Trophoblast cell (in vitro differentiated cells and primary cell): ENCODE measurements around the gene REC8.

Experiments used
- DNase-seq, 2 donors: peaks; one replicate each; pipeline ENCODE4 v3.0.0-alpha.2; 2016
- H2AFZ ChIP-seq: 2 replicates; pipeline ENCODE4 v1.6.1; 2013; ENCODE audit warnings: low read length, moderate library complexity, mild to moderate bottlenecking; ENCODE audit not compliant: insufficient read depth, poor library complexity
- H2AK5ac ChIP-seq: 2 replicates; pipeline ENCODE4 v1.6.1; 2013; ENCODE audit warnings: mild to moderate bottlenecking, low read length
- H2BK120ac ChIP-seq: 2 replicates; pipeline ENCODE4 v1.6.1; 2013; ENCODE audit warnings: low read length, mild to moderate bottlenecking, moderate library complexity; ENCODE audit not compliant: insufficient read depth, poor library complexity
- H2BK12ac ChIP-seq: 2 replicates; pipeline ENCODE4 v1.6.1; 2013; ENCODE audit warnings: mild to moderate bottlenecking, low read length, moderate library complexity
- H2BK5ac ChIP-seq: 2 replicates; pipeline ENCODE4 v1.6.1; 2013; ENCODE audit warnings: low read length, low read depth, moderate library complexity, mild to moderate bottlenecking; ENCODE audit not compliant: poor library complexity
- H3K14ac ChIP-seq: 2 replicates; pipeline ENCODE4 v1.6.1; 2013; ENCODE audit warnings: mild to moderate bottlenecking, low read length
- H3K18ac ChIP-seq: 2 replicates; pipeline ENCODE4 v1.6.1; 2013; ENCODE audit warnings: mild to moderate bottlenecking, low read length
- H3K23ac ChIP-seq: 2 replicates; pipeline ENCODE4 v1.6.1; 2013; ENCODE audit warnings: low read length
- H3K27ac ChIP-seq: 2 replicates; pipeline ENCODE4 v1.5.1; 2013; ENCODE audit warnings: low read depth, mild to moderate bottlenecking, inconsistent platforms, low read length, moderate library complexity
- H3K27me3 ChIP-seq: 2 replicates; pipeline ENCODE4 v1.6.1; 2013; ENCODE audit warnings: inconsistent platforms, mild to moderate bottlenecking, low read length, moderate library complexity; ENCODE audit not compliant: insufficient read depth
- H3K36me3 ChIP-seq, 2 experiments: 1 replicate in 1 of 2; 2 replicates in 1 of 2; pipeline ENCODE4 v1.6.1; 2013; ENCODE audit warnings: low read length in 2 of 2, mild to moderate bottlenecking in 2 of 2, moderate library complexity in 1 of 2; ENCODE audit not compliant: insufficient read depth in 2 of 2, control insufficient read depth in 1 of 2
- H3K4ac ChIP-seq: 2 replicates; pipeline ENCODE4 v1.6.1; 2013; ENCODE audit warnings: low read depth, mild to moderate bottlenecking, low read length, moderate library complexity
- H3K4me1 ChIP-seq, 2 experiments: 1 replicate in 1 of 2; 2 replicates in 1 of 2; pipeline ENCODE4 v1.6.1; 2013; ENCODE audit warnings: low read length in 2 of 2, mild to moderate bottlenecking in 2 of 2, moderate library complexity in 1 of 2; ENCODE audit not compliant: insufficient read depth in 2 of 2, control insufficient read depth in 1 of 2
- H3K4me2 ChIP-seq: 2 replicates; pipeline ENCODE4 v1.6.1; 2013; ENCODE audit warnings: inconsistent platforms, mild to moderate bottlenecking, low read length, moderate library complexity
- H3K4me3 ChIP-seq: 2 replicates; pipeline ENCODE4 v1.5.1; 2013; ENCODE audit warnings: mild to moderate bottlenecking, low read depth, low read length, inconsistent platforms
- H3K79me1 ChIP-seq: one replicate; pipeline ENCODE4 v1.6.1; 2013; ENCODE audit warnings: low read length
- H3K79me2 ChIP-seq: 2 replicates; pipeline ENCODE4 v1.6.1; 2013; ENCODE audit warnings: low read length, mild to moderate bottlenecking; ENCODE audit not compliant: control insufficient read depth, insufficient read depth, poor library complexity
- H3K9ac ChIP-seq: 2 replicates; pipeline ENCODE4 v1.6.1; 2013; ENCODE audit warnings: mild to moderate bottlenecking, low read length
- H3K9me3 ChIP-seq: 2 replicates; pipeline ENCODE4 v1.6.1; 2013; ENCODE audit warnings: low read depth, mild to moderate bottlenecking, control low read depth, inconsistent platforms, low read length; ENCODE audit not compliant: insufficient read depth
- H4K12ac ChIP-seq: 2 replicates; pipeline ENCODE4 v1.6.1; 2013; ENCODE audit warnings: low read depth, mild to moderate bottlenecking, low read length, moderate library complexity
- H4K8ac ChIP-seq: 2 replicates; pipeline ENCODE4 v1.6.1; 2013; ENCODE audit warnings: low read depth, mild to moderate bottlenecking, low read length, moderate library complexity
- H4K91ac ChIP-seq: one replicate; pipeline ENCODE4 v1.6.1; 2013; ENCODE audit warnings: low read depth, mild to moderate bottlenecking, low read length, moderate library complexity
- WGBS: extraction: QIAGEN DNeasy Blood & Tissue Kit; methylation state at CpG from one replicate; pipeline ENCODE4 v1.1.7; 2013; ENCODE audit warnings: missing lambda C conversion rate; ENCODE audit not compliant: insufficient read length, insufficient coverage; ENCODE audit errors: extremely low coverage; 5-methylcytosine and 5-hydroxymethylcytosine counted together

REC8 gene

GRCh38 chr14:24136684-24137528, 35.0 kb upstream of the REC8 start:
- H3K27me3 ChIP-seq, result no peaks in the 10 kb centered on the region
- H2BK5ac ChIP-seq, result no peak overlapping the region
- H2BK12ac ChIP-seq, result no peak overlapping the region
- H3K27ac ChIP-seq, result no peak overlapping the region
- no peak overlapping the region for H3K4ac ChIP-seq
- peak overlapping the region; percentile 54 for H3K18ac ChIP-seq
- no peak overlapping the region for H4K12ac ChIP-seq
- peaks cover 6 to 10% of the 10 kb centered on the region in 2 experiments for H3K4me1 ChIP-seq
- H4K8ac ChIP-seq, result no peak overlapping the region
- H2AK5ac ChIP-seq, result peak overlapping the region; percentile 20
- H3K23ac ChIP-seq, result no peak overlapping the region
- H3K9ac ChIP-seq, result no peak overlapping the region
- peaks cover 19% of the 10 kb centered on the region in 2 experiments for H3K36me3 ChIP-seq
- peak overlapping the region; percentile 78 for H3K4me2 ChIP-seq
- H3K9me3 ChIP-seq, result peaks cover 1% of the 10 kb centered on the region
- DNase-seq, result no peak
- no peak overlapping the region for H3K4me3 ChIP-seq
- H3K14ac ChIP-seq, result peak overlapping the region; percentile 46
- H2AFZ ChIP-seq, result no peak overlapping the region
- no CpG with 5 or more reads among the region's 13 CpGs for WGBS
- H2BK120ac ChIP-seq, result no peak overlapping the region
- H3K79me1 ChIP-seq, result peaks cover 13% of the 10 kb centered on the region
- H3K79me2 ChIP-seq, result peaks cover 8% of the 10 kb centered on the region
- peak overlapping the region; percentile 67 for H4K91ac ChIP-seq

DNA sequence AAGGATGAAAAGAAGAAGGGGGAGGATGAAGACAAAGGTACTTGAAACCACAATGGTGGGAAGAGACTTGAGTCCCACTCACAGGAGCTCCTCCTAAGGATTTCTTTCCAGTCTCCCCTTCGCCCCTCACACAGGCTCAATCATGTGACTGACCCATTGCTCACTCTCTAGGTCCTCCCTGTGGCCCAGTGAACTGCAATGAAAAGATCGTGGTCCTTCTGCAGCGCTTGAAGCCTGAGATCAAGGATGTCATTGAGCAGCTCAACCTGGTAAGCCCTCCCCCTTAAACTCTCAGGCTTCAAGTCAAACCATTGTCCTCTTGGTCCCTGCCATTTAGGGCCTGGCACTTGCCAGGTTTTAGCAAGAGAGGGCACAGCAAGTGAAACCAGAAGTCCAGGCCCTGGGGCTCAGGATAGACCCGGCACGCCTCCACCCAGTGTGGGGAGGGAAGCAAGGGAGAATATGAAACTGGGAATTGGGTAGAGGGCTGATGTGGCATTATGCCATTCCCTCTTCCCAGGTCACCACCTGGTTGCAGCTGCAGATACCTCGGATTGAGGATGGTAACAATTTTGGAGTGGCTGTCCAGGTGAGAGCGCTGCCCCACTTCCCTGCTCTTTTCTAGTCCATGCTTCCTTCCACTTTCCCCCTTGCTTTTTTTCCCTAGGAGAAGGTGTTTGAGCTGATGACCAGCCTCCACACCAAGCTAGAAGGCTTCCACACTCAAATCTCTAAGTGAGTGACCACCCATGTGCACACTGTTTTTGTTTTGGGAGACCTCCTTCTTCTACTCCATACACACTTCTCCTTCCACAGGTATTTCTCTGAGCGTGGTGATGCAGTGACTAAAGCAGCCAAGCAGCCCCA, 34.1 kb upstream of the REC8 start:
- no peak overlapping the region for H3K4me2 ChIP-seq

GRCh38 chr14:24138396-24139271, 33.2 kb upstream of the REC8 start:
- Histone ChIP-seq H3K27ac (no peak overlapping the region), H3K4me2 (no peak overlapping the region), H2BK120ac (no peak overlapping the region), H3K4ac (no peak overlapping the region), H2BK5ac (no peak overlapping the region), H3K9ac (no peak overlapping the region), H4K12ac (no peak overlapping the region), H2AK5ac (no peak overlapping the region), H4K91ac (no peak overlapping the region), H3K79me1 (peaks cover 13% of the 10 kb centered on the region), H3K18ac (no peak overlapping the region), H2BK12ac (no peak overlapping the region), H2AFZ (no peak overlapping the region), H3K79me2 (peaks cover 8% of the 10 kb centered on the region), H3K4me1 (peaks cover 6 to 10% of the 10 kb centered on the region in 2 experiments), H3K14ac (no peak overlapping the region), H3K23ac (no peak overlapping the region), H3K4me3 (no peak overlapping the region), H3K36me3 (peaks cover 19% of the 10 kb centered on the region in 2 experiments), H3K27me3 (no peaks in the 10 kb centered on the region), H4K8ac (no peak overlapping the region), H3K9me3 (peaks cover 1% of the 10 kb centered on the region)
- no CpG with 5 or more reads among the region's 13 CpGs for WGBS
- DNase-seq, result no peak

More for the DNA sequence above, 34.1 kb upstream of the REC8 start:
- Histone ChIP-seq H3K27ac (no peak overlapping the region), H3K4me1 (peaks cover 6 to 10% of the 10 kb centered on the region in 2 experiments), H3K9ac (no peak overlapping the region), H4K91ac (no peak overlapping the region), H4K8ac (no peak overlapping the region), H2BK5ac (no peak overlapping the region), H3K4ac (no peak overlapping the region), H3K9me3 (peaks cover 1% of the 10 kb centered on the region), H3K79me2 (peaks cover 8% of the 10 kb centered on the region), H3K36me3 (peaks cover 19% of the 10 kb centered on the region in 2 experiments), H3K27me3 (no peaks in the 10 kb centered on the region), H4K12ac (no peak overlapping the region), H3K79me1 (peaks cover 13% of the 10 kb centered on the region), H2BK120ac (no peak overlapping the region), H3K14ac (no peak overlapping the region), H2AK5ac (no peak overlapping the region), H3K4me3 (no peak overlapping the region), H2AFZ (no peak overlapping the region), H3K18ac (no peak overlapping the region), H3K23ac (no peak overlapping the region), H2BK12ac (no peak overlapping the region)
- no peak for DNase-seq
- no CpG with 5 or more reads among the region's 8 CpGs for WGBS
